HCT116 (cell line): ENCODE data around the gene PRPF8. TPM values are rescaled to one million over a fixed set of nuclear protein-coding genes. Genes with fewer than 3 reads are reported as not detected.

Experiments
- ATAC-seq: fragments of 200-7000 bp; cut with Tn5 transposase; 2 replicates; pipeline ENCODE4 v1.9.1; 2020; ENCODE audit warnings: mild to moderate bottlenecking, moderate library complexity
- BruUV-seq: library from RNA; stranded (reverse); fragments of 400-500 nt; replicated peaks from 2 replicates; lab custom pipeline; 2021; lab: Mats Ljungman, UMichigan
- CTCF ChIA-PET: fragments of 300-600 bp; sonication (Branson Sonifier 250); formaldehyde crosslinking; loops from one replicate; lab custom pipeline; 2021; ENCODE audit warnings: antibody characterized with exemption; lab: Charles Lee
- POLR2A ChIA-PET: fragments of 300-600, 350-600 bp; sonication (Branson Sonifier 250); formaldehyde crosslinking; loops from one replicate; lab custom pipeline; 2021; ENCODE audit warnings: antibody characterized with exemption; lab: Charles Lee
- RAD21 ChIA-PET, 2 experiments: fragments of 300-600 bp; sonication (Branson Sonifier 250); formaldehyde crosslinking; loops; one replicate each; lab custom pipeline; 2023; ENCODE audit warnings: low total read pairs in 2 of 2; ENCODE audit not compliant: uncharacterized antibody in 2 of 2, unreplicated experiment in 2 of 2, low non-redundant PET in 1 of 2; lab: Charles Lee
- DNase-seq: peaks from one replicate; pipeline ENCODE4 v3.0.0-alpha.2; 2010; ENCODE audit warnings: low read depth, low spot score
- H2AFZ ChIP-seq: fragments of 200-600 bp; shearing (Covaris generic), sonication (generic); 2 replicates; pipeline ENCODE4 v1.6.1; 2017; ENCODE audit warnings: low read depth, mixed run types, mixed read lengths, antibody characterized with exemption, low read length; ENCODE audit not compliant: poor library complexity, severe bottlenecking
- H3K27ac ChIP-seq: 2 replicates; pipeline ENCODE4 v1.5.1; 2012; ENCODE audit warnings: low read depth, low read length
- H3K27me3 ChIP-seq: fragments of 200-600 bp; sonication (generic); 2 replicates; pipeline ENCODE4 v1.6.1; 2016; ENCODE audit warnings: mixed run types, low read length, mixed read lengths; ENCODE audit not compliant: insufficient read depth
- H3K36me3 ChIP-seq, 2 experiments: fragments of 200-500 bp in 1 of 2; fragments of 200-600 bp in 1 of 2; sonication (Bioruptor generic) in 1 of 2; sonication (generic) in 1 of 2; 2 replicates each; pipeline versions ENCODE4 v1.5.1 to v1.6.1; 2014 to 2016; ENCODE audit warnings: low read length in 2 of 2, inconsistent platforms in 1 of 2, mixed read lengths in 1 of 2, mixed run types in 1 of 2; ENCODE audit not compliant: insufficient read depth in 2 of 2, control insufficient read depth in 1 of 2
- H3K4me1 ChIP-seq, 2 experiments: fragments of 200-600 bp in 1 of 2; sonication (generic) in 1 of 2; 2 replicates each; pipeline versions ENCODE4 v1.5.1 to v1.6.1; 2012 to 2017; ENCODE audit warnings: low read length in 2 of 2, inconsistent platforms in 1 of 2, mild to moderate bottlenecking in 1 of 2, mixed read lengths in 1 of 2, mixed run types in 1 of 2, moderate library complexity in 1 of 2; ENCODE audit not compliant: insufficient read depth in 2 of 2, control insufficient read depth in 1 of 2
- H3K4me2 ChIP-seq: fragments of 200-600 bp; sonication (generic); 2 replicates; pipeline ENCODE4 v1.6.1; 2017; ENCODE audit warnings: mixed run types, low read length, mixed read lengths
- H3K4me3 ChIP-seq, 2 experiments: fragments of 200-600 bp in 1 of 2; sonication (generic) in 1 of 2; replicated peaks in 1 of 2; 2 replicates each; pipeline ENCODE4 v1.5.1; 2011 to 2016; ENCODE audit warnings: low read length in 2 of 2, control low read depth in 1 of 2, low read depth in 1 of 2, mild to moderate bottlenecking in 1 of 2, mixed read lengths in 1 of 2, mixed run types in 1 of 2
- H3K79me2 ChIP-seq: fragments of 200-600 bp; sonication (generic); 2 replicates; pipeline ENCODE4 v1.6.1; 2017; ENCODE audit warnings: mild to moderate bottlenecking, mixed run types, low read length, moderate library complexity, mixed read lengths; ENCODE audit not compliant: insufficient read depth
- H3K9ac ChIP-seq: fragments of 200-600 bp; sonication (generic); 2 replicates; pipeline ENCODE4 v1.6.1; 2016; ENCODE audit warnings: low read length, mixed read lengths
- H3K9me2 ChIP-seq: fragments of 200-600 bp; sonication (generic), shearing (Covaris generic); 2 replicates; pipeline ENCODE4 v1.6.1; 2017; ENCODE audit warnings: mixed run types, mild to moderate bottlenecking, moderate library complexity; ENCODE audit not compliant: insufficient read depth
- H3K9me3 ChIP-seq, 2 experiments: fragments of 200-500 bp in 1 of 2; fragments of 200-600 bp in 1 of 2; sonication (Bioruptor generic) in 1 of 2; sonication (generic) in 1 of 2; 2 replicates each; pipeline ENCODE4 v1.6.1; 2014 to 2017; ENCODE audit warnings: low read length in 2 of 2, mixed read lengths in 2 of 2, inconsistent platforms in 1 of 2, low read depth in 1 of 2, mild to moderate bottlenecking in 1 of 2, mixed run types in 1 of 2, moderate library complexity in 1 of 2; ENCODE audit not compliant: control insufficient read depth in 1 of 2, insufficient read depth in 1 of 2
- H4K20me1 ChIP-seq: fragments of 200-600 bp; sonication (generic), shearing (Covaris generic); 2 replicates; pipeline ENCODE4 v1.6.1; 2017; ENCODE audit warnings: mixed run types, mild to moderate bottlenecking, moderate library complexity; ENCODE audit not compliant: insufficient read depth
- ATF3 ChIP-seq: IDR thresholded peaks from 2 replicates; pipeline ENCODE4 v1.6.1; 2012
- CBX3 ChIP-seq: IDR thresholded peaks from 2 replicates; pipeline ENCODE4 v1.6.1; 2012; ENCODE audit warnings: low read depth
- CTCF ChIP-seq, 3 experiments: fragments of 200-600 bp in 1 of 3; sonication (generic) in 1 of 3; IDR thresholded peaks in 2 of 3; conservative IDR thresholded peaks in 1 of 3; 2 replicates each; pipeline ENCODE4 v1.5.1; 2012 to 2017; ENCODE audit warnings: low read depth in 2 of 3, low read length in 2 of 3, antibody characterized with exemption in 1 of 3, borderline replicate concordance in 1 of 3, control low read depth in 1 of 3, mild to moderate bottlenecking in 1 of 3, mixed read lengths in 1 of 3, mixed run types in 1 of 3, moderate library complexity in 1 of 3; ENCODE audit not compliant: insufficient read depth in 1 of 3
- EGR1 ChIP-seq: IDR thresholded peaks from 2 replicates; pipeline ENCODE4 v1.6.1; 2012; ENCODE audit warnings: low read depth
- EZH2 ChIP-seq: fragments of 200-600 bp; sonication (generic); IDR thresholded peaks from 2 replicates; pipeline ENCODE4 v1.6.1; 2017; ENCODE audit warnings: antibody characterized with exemption, mixed run types
- EZH2phosphoT487 ChIP-seq: fragments of 200-600 bp; IDR thresholded peaks from 2 replicates; pipeline ENCODE4 v1.6.1; 2018; ENCODE audit warnings: antibody characterized with exemption, borderline replicate concordance
- FOSL1 ChIP-seq: IDR thresholded peaks from 2 replicates; pipeline ENCODE4 v1.6.1; 2012; ENCODE audit warnings: low read depth
- JUND ChIP-seq: IDR thresholded peaks from 2 replicates; pipeline ENCODE4 v1.6.1; 2012
- MAX ChIP-seq: IDR thresholded peaks from 2 replicates; pipeline ENCODE4 v1.6.1; 2012
- POLR2A ChIP-seq: IDR thresholded peaks from 2 replicates; pipeline ENCODE4 v1.7.0; 2011; ENCODE audit warnings: borderline replicate concordance; ENCODE audit not compliant: insufficient read depth, insufficient read length; ENCODE audit errors: extremely low read depth
- POLR2AphosphoS5 ChIP-seq: IDR thresholded peaks from 2 replicates; pipeline ENCODE4 v1.6.1; 2011; ENCODE audit warnings: mild to moderate bottlenecking, low read depth, low read length, moderate library complexity
- RAD21 ChIP-seq: IDR thresholded peaks from 2 replicates; pipeline ENCODE4 v1.6.1; 2012; ENCODE audit warnings: low read depth, mild to moderate bottlenecking
- SIN3A ChIP-seq: IDR thresholded peaks from 2 replicates; pipeline ENCODE4 v1.6.1; 2012; ENCODE audit warnings: low read depth
- TCF7L2 ChIP-seq: IDR thresholded peaks from 2 replicates; pipeline ENCODE4 v1.7.0; 2011; ENCODE audit warnings: borderline replicate concordance, inconsistent platforms; ENCODE audit not compliant: insufficient read depth, insufficient read length; ENCODE audit errors: extremely low read depth
- intact Hi-C: fragments of 100-400 bp; cut with micrococcal nuclease; formaldehyde crosslinking; loops from 2 replicates; pipeline ENCODE4 v1.10.0; 2022
- total RNA-seq: library from RNA; stranded (reverse); gene quantifications from one replicate; pipeline ENCODE4 v1.2.1, GENCODE V29; 2021; ENCODE audit not compliant: unreplicated experiment

Gene PRPF8
- total RNA-seq, 1 experiment from 2014 or later, result 386 TPM

- Histone ChIP-seq H3K36me3 (no peaks in the 10 kb centered on the region), H3K27ac (no peak overlapping the region), H4K20me1 (no peaks in the 10 kb centered on the region), H3K9ac (no peak overlapping the region), H3K9me2 (no peaks in the 10 kb centered on the region), H3K4me1 (peaks cover 0 to 11% of the 10 kb centered on the region in 2 experiments; a peak in 2 of 4 replicates), H3K79me2 (no peaks in the 10 kb centered on the region), H3K4me2 (no peak overlapping the region), H3K9me3 (no peaks in the 10 kb centered on the region), H3K27me3 (no peaks in the 10 kb centered on the region), H2AFZ (no peak overlapping the region), H3K4me3 (no peak overlapping the region)
- ATAC-seq (no peak), DNase-seq (no peak)
- intact Hi-C loops, result no loop called here
- ChIA-PET RAD21 (no interaction called here), CTCF (no interaction called here), POLR2A (no interaction called here)
- no peak for TF ChIP-seq EGR1
- no peak for TF ChIP-seq MAX
- TF ChIP-seq FOSL1, result no peak
- no peak for TF ChIP-seq TCF7L2
- TF ChIP-seq EZH2phosphoT487, result no peak
- no peak for TF ChIP-seq CTCF (IDR thresholded peaks at IDR 0.05 in 2 of 3, conservative IDR thresholded peaks at IDR 0.05 in 1 of 3; ENCODE audit: borderline replicate concordance in 1 of 3, insufficient read depth in 1 of 3, low read depth in 2 of 3, low read length in 2 of 3)
- no peak for TF ChIP-seq EZH2
- no peak for TF ChIP-seq SIN3A
- no peak for TF ChIP-seq RAD21
- TF ChIP-seq ATF3, result no peak
- TF ChIP-seq POLR2A, result no peak
- TF ChIP-seq POLR2AphosphoS5, result no peak
- TF ChIP-seq JUND, result no peak
- no peak for TF ChIP-seq CBX3
- BruUV-seq, result no TSS peak
Measured at GRCh38 chr17:1733759-1734158, 49.1 kb upstream of the PRPF8 start.
